Measurements from ENCODE around the gene SLC27A2.

Gene SLC27A2

DNA sequence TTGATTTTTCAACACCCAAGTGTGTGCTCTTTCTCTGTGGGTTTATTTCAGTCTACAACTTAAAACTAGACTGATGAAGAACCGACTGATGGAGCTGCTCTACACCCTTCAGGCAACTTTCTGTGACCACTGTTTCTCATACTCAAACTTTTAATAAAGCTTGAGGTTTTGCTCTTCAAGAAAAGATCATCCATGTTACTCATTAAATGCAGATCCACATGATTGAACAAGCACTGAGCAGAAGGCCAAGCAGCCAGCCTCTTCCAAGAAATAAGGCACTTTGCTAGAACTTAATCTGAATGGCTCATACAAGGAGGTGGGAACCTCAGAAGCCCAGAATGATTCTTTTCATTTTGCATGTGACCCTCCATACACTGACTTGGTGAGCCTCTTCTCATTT is 8.7 kb downstream of the SLC27A2 start:
- no peak for DNase-seq (ENCODE audit: low read depth)

DNA sequence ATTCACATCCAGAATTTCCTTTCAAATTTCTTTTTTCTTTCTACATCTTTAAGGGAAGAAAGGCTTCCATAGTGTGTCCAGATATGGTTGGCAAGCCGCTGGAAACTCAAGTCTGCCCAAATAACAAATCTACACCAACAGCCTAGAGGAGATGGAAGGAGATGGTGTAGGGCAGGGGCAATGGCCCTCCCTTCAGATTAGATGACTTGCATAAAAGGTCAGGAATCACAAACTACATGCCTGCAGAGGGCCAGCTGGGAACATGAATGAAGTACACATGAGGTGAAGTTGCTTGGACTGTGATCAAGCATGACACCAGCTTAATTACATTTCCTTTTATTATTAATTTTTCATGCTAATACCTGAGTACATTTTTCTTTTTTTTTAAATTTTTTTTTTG is 10.2 kb downstream of the SLC27A2 start:
- no peak for DNase-seq (ENCODE audit: low read depth)

DNA sequence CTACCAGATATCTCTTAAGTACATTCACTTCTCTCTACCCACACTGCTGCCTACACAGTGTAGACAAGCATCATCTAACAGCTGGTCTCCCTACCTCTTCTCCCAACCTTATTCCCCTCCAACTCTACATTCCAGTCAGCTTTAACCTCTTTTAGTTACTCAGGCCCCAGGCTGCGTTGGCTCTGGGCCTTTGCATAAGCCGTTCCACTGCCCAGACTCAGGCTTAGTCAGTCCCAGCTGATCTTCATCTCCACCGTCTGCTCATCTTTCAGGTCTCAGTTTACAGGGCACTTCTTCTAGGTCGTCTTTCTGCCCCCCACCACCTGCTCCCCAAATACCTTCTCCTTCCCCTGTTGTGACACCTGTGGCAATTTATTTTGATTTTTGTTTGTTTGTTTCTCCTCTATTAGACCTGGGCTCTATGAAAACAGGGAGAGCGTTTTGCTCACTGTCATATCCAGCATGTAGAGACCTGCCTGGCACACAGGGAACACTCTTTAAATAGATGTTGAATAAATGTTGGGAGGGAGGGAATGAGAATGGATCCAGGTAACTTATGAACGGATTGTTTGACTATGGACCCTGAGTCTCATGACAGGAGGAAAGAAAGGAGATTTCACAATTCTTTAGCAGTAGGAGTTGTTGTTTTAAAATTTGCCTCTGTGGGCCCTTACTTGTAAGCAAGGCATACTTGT is 11.1 kb downstream of the SLC27A2 start:
- no peak for DNase-seq (ENCODE audit: low read depth)

DNA sequence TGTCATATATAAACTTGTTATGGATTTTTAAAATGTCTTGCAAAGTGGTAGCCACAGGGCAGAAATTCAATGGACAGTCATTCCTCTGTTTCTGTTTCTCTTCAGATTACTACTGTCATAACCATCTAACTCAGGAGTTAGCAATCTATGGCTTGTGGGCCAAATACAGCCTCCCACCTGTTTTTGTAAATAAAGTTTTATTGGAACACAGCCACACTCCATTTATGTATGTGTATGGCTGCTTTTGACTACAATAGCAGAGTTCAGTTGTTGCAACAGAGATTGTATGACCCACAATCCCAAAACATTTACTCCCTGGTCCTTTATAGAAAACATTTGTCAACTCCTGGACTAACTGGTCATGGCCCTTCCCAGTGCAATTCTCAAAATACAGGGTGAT is 20.0 kb downstream of the SLC27A2 start:
- no peak for DNase-seq (ENCODE audit: low read depth)

DNA sequence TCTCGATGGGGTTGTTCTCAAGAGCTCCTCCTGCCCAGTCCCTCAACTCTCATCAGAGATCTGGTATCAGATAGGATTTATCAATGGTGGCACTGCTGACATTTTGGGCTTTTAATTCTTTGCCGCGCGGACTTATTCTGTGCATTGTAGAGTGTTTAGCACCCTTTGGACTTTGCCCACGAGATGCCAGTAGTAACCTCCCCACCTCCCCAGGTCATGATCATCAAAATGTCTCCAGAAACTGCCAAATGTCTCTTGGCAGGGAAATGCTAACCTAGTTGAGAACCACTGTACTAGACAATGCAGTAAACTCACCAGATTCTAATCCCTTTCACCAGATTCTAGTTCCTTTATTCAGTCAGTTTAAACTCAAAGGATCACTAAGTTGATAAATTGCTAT is 24.0 kb downstream of the SLC27A2 start:
- DNase-seq (ENCODE audit: low read depth), result no peak

DNA sequence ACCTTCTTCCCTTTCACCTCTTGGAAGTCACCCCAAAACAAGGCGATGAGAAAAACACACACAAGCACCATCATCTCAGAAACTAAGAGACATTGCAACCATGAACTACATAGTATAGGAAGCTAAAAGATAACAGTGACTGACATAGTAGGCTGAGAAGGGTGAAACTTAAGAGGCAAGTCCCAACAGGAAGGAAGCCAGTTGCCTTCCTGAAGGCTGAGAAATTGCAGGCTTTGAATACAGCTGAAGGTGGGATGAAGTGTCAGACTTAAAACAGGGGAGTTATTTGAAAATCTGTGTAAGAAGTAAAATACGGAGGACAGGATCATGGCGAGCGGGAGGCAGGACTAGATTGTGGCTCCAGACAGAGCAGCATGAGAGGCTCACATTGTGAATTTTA is 27.8 kb downstream of the SLC27A2 start:
- DNase-seq (ENCODE audit: low read depth), result no peak

DNA sequence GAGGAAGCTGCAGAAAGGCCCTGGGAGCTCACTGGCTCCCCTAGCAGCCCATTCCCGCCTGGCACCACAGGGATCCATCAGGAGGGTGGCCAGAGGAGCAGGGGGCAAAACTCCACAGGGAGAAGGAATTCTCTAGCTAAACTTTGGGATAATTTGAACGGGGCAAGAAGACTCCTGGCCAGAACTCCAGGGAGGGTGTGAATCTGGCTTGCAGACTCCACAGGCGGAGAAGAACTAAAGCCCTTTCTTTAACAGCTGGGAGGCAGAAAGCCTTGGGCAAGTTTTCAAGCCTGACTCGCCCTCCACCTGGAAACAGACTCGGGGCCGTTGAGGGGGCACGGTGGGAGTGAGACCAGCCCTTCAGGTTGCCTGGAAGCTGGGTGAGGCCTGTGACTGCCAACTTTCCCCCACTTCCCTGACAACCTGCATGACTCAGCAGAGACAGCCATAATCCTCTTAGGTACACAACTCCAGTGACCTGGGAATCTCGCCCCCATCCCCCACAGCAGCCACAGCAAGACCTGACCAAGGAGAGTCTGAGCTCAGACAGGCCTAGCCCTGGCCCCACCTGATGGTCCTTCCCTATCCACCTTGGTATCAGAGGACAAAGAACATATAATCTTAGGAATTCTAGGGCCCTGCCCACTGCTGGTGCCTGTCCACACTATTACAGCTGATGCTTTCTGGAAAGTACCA is 28.6 kb downstream of the SLC27A2 start:
- no peak for DNase-seq (ENCODE audit: low read depth)

DNA sequence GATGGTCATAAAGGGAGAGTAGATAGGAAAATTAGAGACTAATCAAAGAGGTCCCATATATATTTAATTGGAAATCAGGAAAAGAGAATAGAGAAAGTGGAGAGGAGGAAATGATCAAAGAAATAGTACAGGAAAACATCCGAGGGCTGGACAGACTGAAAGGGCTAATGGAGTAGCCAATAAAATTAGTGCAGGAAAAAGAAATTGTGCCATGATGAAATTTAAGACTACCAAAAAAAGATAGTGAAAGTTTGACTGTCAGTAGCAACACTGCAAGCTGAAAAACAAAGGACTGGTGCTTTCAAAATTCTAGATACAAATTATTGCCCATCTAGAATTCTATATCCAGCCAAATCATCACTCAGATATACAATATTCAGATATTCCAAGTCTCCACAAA is 36.3 kb downstream of the SLC27A2 start:
- DNase-seq (ENCODE audit: low read depth), result no peak

DNA sequence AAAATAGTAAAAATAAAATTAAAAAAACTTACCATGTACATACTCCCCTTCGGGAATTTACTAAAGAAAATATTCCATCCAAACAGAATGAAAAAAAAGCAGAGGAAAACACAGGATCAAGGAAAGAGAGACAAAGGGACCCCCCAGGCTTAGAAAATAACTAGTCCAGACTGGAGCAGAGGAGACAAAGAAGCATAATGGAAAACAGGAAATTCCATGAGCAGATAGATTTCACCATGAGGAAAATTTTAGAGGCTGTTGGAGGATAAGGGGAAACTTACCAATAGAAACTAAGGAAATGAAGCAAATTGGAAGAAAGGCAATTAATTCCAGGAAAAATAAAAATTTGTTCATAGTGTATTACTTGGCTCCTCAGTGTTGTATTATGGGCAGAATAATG is 36.7 kb downstream of the SLC27A2 start:
- DNase-seq (ENCODE audit: low read depth), result no peak

DNA sequence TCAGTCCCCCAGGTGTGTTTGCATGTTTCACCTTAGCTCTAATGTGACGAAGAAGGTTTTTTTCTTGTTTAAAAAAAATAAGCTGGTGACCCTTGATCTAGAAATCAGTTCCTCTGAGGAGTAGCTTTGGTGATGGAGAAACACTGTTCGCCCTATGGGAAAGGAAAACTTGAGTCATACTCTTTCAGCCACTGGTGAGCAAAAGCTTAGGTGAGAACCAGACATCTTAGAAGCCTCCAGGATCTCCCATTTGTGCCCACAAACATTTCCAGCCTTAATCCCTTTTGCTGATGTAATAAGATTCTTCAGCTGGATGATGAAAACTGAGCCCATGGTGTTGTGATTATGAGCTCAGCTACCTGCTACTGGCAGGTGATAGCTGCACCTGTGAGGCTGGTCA is 37.8 kb downstream of the SLC27A2 start:
- DNase-seq (ENCODE audit: low read depth), result no peak

DNA sequence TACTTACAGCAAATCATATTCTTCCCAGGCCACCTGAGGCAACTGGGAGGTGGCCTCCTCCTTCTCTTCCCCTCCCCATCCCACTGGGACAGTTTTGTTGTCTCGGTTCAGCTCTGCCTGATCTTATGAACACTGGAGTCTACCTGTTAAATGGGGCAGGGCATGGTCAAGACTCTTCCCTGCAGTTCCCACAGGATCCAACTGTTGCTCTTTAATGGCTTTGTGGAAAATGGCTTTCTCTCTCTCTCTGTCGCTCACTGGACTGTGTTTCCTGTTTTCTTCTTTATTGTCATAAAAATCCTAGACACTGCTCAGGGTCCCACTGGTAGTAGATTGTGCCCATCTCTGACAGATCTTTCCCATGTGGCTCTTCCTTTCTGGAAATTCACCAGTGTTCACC is 40.2 kb downstream of the SLC27A2 start:
- DNase-seq (ENCODE audit: low read depth), result no peak

DNA sequence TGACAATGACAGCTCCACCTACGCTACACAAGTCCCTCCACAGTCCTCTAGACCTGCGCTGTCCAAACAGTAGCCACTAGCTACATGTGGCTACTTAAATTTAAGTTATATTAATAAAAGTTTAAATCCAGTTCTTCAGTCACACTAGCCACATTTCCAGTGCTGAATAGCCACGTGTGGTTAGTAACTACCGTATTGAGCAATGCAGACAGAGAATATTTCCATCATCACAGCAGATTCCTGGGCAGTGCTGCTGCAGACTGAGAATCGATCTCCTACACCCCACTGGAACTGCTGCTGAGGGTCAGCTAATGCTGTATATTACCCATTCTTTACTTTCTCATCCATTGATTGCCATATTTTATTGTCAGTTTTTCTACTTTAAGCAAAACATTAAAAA is 42.6 kb downstream of the SLC27A2 start:
- no peak for DNase-seq (ENCODE audit: low read depth)

DNA sequence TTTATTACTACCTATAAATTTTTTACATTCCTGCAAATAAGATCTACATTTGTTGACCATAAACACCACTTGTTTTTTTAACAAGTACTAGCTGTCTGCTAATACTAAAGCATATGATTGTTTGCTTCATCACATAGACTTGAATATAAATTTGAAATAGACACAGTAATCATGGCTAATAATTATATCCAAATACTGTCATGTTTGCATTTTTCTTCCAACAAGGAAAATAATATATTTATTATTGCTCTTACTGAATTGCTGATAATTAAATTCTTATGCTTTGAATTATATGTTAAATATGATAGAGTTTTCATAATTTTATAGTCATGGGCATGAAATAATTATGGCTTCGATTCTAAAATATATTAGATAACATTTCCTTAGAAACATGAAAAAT is 43.1 kb downstream of the SLC27A2 start:
- DNase-seq (ENCODE audit: low read depth), result no peak

DNA sequence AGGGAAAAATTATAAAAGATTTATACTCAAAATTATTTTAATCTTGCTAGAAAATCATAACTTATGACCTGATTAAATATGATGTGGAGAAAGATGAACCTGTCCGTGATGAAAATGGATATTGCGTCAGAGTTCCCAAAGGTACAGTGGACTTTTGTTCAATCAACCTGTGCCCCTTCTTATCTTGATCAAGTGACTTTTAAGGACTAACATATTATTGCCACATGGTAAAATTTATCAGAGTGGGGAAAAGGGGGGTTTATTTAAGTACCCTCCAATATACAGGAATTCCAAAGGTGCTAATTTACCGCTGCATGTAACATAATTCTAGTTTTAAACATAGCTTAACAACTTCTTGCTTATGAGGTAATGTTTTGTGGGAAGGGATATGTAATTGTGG is 43.9 kb downstream of the SLC27A2 start:
- no peak for DNase-seq (ENCODE audit: low read depth)

DNA sequence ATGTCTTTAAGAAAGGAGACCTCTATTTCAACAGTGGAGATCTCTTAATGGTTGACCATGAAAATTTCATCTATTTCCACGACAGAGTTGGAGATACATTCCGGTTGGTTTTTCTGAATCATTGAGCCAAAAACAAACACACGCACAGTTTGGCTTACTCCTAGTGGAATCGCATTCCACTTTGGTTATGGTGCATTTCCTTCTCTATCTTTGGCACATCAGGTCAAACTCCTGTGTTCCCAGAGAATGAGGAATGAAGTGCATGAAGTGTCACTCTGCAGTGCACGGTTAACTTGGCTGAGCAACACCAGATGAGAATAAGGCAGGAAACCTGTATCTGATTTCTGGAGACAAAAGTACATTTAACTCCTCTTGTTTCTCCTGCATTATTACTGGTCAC is 45.1 kb downstream of the SLC27A2 start:
- no peak for DNase-seq (ENCODE audit: low read depth)

DNA sequence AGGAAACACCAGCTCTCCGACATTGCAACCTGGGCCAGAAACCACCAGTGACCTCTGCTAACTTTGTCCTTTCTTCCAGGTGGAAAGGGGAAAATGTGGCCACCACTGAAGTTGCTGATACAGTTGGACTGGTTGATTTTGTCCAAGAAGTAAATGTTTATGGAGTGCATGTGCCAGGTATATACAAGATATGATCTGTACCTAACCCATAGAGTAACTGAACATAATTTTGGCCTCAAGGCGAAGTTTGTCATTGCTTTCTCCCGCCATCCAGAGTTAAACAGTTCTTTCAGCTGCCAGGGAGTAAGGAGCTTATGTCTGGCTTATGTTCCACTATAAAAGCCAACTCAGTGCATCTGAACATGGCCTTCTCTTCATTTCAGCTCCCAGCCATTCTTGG is 46.9 kb downstream of the SLC27A2 start:
- DNase-seq (ENCODE audit: low read depth), result no peak

DNA sequence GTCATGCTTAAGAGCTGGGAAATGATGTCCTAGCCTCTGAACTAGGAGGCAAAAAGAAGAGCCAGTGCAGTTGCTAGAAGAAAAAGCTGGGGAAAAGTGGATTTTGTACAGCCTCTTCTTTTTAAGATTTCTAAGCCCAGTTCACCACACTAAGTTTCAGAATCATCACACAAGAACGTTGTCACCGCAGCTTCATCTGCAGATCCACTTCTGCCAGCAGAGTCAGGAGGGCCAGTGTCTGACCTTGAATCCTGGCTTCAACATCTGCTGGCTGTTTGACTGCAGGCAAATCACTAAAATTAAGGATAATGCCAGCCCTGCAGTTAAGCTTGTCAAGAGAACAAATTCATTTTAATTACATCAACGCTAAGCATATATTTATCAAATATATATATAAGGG is 47.3 kb downstream of the SLC27A2 start:
- DNase-seq (ENCODE audit: low read depth), result no peak

DNA sequence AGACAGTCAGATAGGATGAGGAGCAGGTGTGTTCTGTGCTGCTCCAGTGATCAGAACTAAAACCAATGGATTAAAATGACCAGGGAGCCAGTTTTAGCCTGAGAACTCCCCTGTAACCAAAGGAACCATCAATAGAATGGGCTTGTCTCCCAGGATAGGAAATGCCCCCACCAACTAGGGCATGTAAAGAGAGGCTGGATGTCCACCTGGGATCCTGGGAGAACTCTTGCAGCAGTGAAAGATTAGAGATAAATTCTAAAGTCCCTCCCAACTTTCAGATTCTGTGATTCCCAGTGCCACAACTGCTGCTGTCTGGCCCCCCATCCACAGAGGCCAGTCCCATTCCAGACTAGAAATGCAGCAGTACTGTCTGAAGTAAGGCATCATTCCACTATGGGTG is 49.8 kb downstream of the SLC27A2 start:
- no peak for DNase-seq (ENCODE audit: low read depth)

DNA sequence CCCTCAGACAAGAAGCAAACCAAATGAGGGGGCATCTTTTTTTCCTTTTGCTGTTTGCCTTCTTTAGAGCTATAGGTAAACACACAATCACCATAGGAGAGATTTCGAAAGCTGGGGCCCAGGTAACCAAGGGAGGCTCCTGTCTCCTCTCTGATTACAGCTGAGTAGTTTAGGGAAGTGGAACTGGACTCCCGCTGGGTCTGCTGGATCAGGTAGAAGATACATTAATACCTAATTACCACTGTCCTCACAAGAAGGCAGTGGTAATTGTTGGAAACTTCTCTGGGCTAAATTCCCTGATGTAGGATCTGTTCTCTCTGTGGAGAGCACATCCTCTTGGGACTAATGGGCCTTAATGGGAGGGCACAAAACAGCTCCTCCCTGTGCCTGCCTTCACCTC is 50.8 kb downstream of the SLC27A2 start:
- no peak for DNase-seq (ENCODE audit: low read depth)

DNA sequence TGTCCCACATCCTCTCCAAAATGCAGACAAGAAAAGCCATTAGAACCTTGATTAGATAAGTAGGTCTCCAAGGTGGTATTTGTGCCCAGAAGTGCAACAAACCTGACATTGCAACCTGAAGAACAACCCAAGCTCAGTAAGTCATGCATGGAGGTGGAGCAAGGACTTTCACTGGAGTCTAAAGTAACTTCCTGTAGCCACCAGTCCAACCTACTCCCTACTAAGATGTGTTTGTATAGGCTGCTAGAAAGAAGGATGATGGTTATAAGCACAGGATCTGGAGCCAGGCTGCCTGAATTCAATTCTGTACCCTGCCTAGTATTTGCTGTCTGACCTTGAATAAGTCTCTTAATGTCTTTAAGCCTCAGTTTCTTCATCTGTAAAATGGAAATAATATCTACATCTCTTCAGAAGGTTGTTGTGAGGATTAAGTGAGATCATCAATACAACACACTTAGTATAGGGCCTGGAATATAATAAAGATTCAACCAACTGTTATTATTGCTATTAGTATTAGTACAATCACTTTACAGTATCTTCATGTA is 51.3 kb downstream of the SLC27A2 start:
- DNase-seq (ENCODE audit: low read depth), result no peak

DNA sequence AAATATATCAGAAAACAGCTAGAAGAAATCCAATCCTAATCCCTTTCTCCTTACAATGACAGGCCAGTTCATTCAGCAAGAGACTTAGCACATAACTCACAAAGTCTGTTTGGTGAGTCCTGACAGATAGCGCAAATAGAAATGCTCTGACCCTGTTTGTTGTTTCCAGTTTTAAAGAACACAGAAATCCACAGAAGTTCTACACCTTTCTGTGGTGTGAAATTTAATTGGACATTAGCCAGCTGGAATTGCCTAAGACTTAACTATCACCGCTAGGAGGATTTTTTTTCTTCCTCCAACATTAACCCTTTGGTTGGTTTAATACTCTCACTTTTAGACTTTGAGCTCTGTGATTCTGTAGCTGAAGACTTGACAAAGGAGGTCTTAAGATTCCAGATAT is 52.8 kb downstream of the SLC27A2 start:
- no peak for DNase-seq (ENCODE audit: low read depth)

DNA sequence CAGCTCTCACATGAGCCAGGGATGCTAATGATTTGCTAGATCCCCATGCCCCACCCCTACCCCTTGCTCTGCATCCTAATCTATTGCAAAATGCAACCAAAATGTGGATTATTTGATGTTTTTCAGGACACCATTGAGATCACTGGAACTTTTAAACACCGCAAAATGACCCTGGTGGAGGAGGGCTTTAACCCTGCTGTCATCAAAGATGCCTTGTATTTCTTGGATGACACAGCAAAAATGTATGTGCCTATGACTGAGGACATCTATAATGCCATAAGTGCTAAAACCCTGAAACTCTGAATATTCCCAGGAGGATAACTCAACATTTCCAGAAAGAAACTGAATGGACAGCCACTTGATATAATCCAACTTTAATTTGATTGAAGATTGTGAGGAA is 53.8 kb downstream of the SLC27A2 start:
- DNase-seq (ENCODE audit: low read depth), result no peak

DNA sequence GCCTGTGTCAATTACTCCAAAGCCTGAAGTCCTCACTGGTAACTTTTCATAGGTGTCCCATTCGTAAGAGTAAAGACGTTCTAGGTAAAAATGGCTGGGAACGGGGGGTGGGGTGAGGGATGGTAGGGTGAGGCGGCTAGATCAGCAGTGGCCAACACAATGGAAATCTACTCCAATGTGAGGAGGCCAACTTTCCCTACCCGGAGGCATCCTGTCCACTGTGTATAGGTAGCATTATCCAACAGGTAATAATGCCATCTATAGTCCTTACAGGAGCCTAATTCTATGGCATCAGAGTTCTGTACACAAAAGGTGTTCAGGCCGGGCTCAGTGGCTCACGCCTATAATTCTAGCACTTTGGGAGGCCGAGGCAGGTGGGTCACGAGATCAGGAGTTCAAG is 54.4 kb downstream of the SLC27A2 start:
- DNase-seq (ENCODE audit: low read depth), result no peak

DNA sequence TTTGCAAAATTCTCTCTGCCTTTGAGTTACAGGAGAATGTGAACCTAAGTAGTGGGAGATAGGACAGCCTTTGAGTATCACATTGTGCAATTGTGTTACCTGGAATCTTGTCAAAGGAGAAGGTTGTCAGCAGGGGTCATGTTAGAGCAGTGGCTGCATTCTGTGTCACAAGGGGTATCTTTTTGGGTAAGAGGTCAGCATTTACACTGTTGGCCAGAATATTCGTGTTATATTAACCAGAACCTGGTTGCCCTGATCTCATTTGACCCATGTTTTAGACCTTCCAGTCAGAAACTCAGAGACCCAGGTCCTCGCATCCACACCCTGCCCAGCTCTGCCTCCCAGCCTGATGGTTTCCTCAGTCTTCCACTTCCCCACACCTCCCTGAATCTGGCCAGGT is 56.3 kb downstream of the SLC27A2 start:
- no peak for DNase-seq (ENCODE audit: low read depth)

Measured in T follicular helper cell (primary cell).